Activated T-helper 1 cell treated with Interleukin-2 at 50 U/mL for 16 hours (primary cell): ENCODE results near the gene CFAP97.
A peak's percentile ranks its signal among the peaks of the same experiment; 100 is the strongest.
"Not testable (repeated sequence)": the region's sequence is repeated elsewhere in the genome, so short reads cannot be mapped to it uniquely, and the experiment has no call there.

ENCODE experiments used
- DNase-seq: peaks from one replicate; pipeline ENCODE4 v3.0.0-alpha.2; 2020; ENCODE audit warnings: low read depth

CFAP97 gene

GRCh38 chr4:185222598-185222997 is 18.8 kb upstream of the CFAP97 start:
- no peak for DNase-seq

DNA sequence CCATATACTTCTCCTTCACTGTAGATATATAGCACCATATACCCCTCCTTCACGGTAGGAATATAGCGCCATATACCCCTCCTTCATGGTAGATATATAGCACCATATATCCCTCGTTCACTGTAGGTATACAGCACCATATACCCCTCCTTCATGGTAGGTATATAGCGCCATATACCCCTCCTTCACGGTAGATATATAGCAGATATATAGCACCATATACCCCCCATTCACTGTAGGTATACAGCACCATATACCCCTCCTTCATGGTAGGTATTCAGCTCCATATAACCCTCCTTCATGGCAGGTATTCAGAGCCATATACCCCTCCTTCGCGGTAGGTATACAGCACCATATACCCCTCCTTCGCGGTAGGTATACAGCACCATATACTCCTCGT is 18.1 kb upstream of the CFAP97 start:
- DNase-seq, result no peak

DNA sequence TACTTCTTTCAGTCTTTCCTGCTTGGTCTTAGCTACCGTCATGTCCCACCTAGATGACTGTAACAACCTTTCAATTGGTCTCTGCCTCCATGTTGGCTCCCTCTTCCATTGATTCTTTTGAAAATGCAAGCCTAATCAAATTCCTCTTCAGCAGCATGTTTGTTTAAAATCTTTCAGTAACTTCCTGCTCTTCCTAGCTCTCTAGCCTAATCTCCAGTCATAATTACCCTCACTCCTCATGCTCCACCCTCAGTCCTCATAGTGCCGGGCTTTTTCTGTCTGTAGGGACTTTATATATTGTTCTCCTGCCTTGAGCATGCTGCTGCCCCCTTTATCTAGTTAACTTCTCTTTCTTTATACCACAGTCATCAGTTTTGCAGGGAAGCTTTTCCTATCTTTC is 17.7 kb upstream of the CFAP97 start:
- DNase-seq, result no peak

GRCh38 chr4:185219551-185220344 is 15.9 kb upstream of the CFAP97 start:
- no peak for DNase-seq

- no peak for DNase-seq
Measured at GRCh38 chr4:185218312-185218711, 14.5 kb upstream of the CFAP97 start.

DNA sequence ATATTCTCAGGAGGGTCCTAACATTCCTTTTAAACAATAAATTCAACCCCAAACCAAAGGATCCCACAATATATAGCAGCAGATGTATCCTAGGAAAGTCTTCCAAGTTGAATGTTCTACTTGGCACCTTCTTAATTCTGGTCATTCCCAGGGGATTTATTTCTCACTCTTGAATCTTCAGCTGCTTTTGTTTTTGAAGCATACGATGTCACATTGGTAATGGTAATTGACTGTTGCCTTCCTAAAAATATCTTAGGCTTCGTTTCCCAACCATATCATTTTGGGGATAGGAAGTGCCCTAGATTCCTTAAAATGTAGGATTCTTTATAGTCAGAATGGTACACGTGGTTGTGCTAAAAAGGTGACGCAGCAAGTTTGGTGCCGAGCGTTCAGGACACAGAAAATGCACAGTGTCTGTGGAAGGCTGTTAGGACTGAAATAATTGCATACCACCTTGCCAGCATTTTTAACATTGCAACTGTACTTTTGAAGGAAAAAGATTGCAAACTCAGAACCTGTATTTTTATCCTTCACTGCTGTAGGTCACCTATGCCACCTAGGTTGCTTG is 13.7 kb upstream of the CFAP97 start:
- DNase-seq, result no peak

GRCh38 chr4:185215261-185215660 is 11.5 kb upstream of the CFAP97 start:
- DNase-seq, result no peak

DNA sequence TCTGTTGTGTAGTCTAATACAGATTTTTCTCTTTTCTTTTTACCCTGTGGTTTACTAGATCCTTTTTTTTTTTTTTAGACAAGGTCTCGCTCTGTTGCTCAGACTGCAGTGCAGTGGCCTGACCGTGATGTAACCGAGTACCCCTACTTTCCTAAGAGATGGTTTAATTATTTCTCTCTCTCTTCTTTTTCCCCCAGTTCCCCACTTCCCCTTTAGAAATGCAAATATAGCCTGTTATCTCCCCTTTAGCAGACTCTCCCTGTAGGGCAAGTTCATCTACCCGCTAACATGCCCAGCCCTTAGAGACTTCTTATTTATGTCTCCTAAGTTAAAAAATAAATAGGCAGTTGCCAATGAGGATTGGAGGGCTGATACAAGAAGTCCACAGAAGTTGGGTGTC is 10.1 kb upstream of the CFAP97 start:
- DNase-seq, result no peak

DNA sequence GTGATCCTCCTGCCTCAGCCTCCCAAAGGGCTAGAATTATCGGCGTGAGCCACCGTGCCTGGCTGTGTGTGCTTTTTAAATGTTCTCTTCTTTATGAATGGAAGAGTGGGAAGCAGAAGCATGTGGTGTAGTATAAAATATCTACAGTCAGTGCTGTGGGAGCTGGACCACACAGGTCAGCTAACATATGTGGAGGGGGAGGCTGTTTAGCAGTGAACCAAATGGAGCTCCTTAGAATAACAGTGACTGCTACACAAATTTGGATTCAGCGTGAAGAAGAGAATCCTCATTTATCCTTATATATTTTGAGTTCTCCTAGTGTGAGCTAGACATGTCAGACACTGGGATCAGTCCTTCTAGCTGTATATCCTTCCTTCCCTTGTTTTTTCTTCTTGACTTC is 8.8 kb upstream of the CFAP97 start:
- no peak for DNase-seq

GRCh38 chr4:185211641-185212040 is 7.8 kb upstream of the CFAP97 start:
- no peak for DNase-seq

- no peak for DNase-seq
Measured at GRCh38 chr4:185211035-185211434, 7.2 kb upstream of the CFAP97 start.

DNA sequence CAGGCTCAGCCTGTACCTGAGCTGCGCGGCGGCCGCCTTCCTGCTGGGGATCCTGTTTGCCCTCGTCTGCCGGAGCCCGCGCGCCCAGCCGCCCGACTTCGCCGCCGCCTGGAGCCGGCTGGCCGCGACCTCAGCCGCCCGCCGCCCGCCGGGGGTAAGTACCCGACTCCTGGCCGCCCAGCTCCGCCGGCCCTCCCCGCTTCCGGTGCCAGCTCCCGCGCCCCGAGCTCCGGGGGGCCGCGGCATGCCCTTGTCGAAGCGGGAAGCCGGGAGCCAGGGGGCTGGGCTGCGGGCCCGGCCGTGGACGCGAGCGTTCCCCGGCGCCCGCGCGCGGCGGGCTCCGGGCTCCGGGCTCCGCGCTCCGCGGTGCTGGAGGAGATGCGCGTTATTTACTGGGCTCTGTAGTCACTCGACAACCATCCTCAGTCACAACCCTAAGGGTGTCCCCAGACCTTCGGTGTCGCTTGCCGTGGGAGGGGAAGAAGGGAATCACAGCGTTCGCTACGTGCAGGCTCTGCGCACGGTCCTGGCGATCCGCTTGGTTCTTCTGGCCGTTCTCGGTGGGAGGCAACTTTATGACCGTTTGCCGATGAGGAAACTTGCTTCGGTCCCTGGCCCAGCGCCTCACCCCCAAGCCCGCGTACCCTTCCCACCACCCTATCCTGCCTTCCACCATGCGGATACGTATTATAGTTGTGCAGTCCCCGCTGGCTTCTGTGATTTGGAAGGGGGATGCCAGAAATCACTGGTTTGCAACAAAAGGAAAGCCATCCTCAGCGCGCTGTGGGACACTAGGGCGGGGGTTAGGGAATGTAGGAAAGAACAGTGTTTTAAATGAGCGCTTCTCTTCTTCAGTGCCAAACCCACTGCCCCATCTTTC is 6.5 kb upstream of the CFAP97 start:
- peak; percentile 14 for DNase-seq

- not testable (repeated sequence) for DNase-seq
Measured at GRCh38 chr4:185209852-185210101, 6.0 kb upstream of the CFAP97 start.

GRCh38 chr4:185209031-185209851 is 5.4 kb upstream of the CFAP97 start, which contains the start of gene SNX25:
Gene SNX25 (plus strand): TSS chr4:185209598. CDS start chr4:185209827, 229 bp downstream.
- peak; percentile 79 for DNase-seq

DNA sequence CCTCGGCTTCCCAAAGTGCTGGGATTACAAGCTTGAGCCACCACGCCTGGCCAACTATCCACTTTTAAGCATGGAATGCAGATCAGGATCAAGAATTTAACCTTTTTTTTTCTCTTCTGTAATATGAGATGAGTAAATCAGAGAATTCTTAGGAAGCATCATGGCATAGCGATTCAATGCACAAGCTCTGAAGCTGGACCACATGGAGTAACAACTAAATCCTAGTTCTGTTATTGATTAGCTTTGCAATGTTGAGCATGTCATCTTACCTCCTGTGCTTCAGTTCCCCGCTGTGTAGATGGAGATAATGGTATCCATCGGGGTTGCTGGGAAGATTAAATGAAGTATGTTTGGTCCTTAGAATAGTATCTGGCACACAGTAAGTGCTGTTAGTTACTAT is 3.7 kb upstream of the CFAP97 start:
- DNase-seq, result no peak

DNA sequence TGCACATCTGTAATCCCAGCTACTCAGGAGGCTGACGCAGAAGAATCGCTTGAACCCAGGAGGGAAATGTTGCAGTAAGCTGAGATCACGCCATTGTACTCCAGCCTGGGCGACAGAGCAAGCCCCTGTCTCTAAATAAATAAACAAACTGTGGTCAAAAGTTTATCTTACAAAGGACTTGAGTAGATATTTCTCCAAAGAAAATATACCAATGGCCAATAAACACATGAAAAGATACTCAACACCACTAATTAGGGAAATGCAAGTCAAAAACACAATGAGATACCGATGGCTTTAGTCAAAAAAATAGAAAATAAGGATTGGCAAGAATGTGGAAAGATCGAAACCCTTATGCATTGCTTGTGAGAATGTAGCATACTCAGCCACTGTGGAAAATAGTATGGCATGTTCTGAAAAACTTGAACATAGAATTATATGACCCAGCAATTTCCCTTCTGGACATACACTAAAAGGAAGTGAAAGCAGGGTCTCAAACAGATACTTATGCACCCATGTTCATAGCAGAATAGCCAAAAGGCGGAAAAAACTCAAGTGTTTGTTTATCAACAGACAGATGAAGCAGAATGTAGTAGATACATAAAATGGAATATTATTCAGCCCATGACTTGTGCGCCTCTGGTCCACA is 2.0 kb upstream of the CFAP97 start:
- DNase-seq, result no peak

GRCh38 chr4:185205073-185205472 is 1.3 kb upstream of the CFAP97 start:
- not testable (repeated sequence) for DNase-seq

- DNase-seq, result no peak
Measured at GRCh38 chr4:185204238-185204910, 574 bp upstream of the CFAP97 start.

- no peak for DNase-seq
Measured at GRCh38 chr4:185202984-185203485, 765 bp downstream of the CFAP97 start.

GRCh38 chr4:185201977-185202962 is 1.5 kb downstream of the CFAP97 start:
- no peak for DNase-seq
